ENCODE measurements around the gene RASSF7.

DNA sequence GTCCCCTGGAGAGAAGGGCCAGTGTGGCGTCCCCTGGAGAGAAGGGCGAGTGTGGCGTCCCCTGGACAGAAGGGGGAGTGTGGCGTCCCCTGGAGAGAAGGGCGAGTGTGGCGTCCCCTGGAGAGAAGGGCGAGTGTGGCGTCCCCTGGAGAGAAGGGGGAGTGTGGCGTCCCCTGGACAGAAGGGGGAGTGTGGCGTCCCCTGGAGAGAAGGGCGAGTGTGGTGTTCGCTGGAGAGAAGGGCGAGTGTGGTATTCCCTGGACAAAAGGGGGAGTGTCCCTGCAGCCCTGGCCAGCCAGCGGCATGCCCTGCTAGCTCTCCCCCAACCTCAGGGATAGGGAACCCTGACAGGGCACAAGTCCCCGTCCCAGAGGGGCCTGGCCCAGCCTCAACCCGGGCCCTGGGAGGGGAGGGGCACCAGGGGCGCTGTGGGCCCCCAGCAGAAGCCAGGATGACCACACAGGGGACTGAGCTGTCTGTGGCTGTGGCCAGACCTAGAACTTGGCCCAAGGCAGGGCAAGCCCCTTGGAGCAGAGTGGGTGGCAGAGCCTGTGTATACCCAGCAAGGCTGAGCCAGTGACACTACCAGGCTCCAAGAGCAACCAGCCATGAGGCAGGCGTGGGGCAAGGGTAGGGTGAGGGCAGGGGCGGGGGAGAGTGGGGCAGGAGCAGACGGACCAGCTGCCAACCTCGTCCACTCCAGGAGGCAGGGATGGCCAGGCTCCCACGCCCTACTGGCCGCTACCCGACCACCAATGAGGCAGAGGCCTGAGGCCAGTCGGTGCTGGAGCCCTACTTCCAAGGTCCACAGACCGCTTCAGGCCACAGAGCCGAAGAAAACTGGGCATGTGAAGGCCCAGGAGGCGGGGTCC, 29.6 kb upstream of the RASSF7 start:
- TF ChIP-seq MAZ (IDR thresholded peaks at IDR 0.05; ENCODE audit: borderline replicate concordance, low read depth, low read length) (no peak), FOSL2 (IDR thresholded peaks at IDR 0.05) (no peak), FOSL2 (CRISPR knock-in tag; IDR thresholded peaks at IDR 0.05) (no peak), CHD2 (IDR thresholded peaks at IDR 0.05; ENCODE audit: low read length, partially characterized antibody) (no peak), NR3C1 (IDR thresholded peaks at IDR 0.05) (no peak), NFE2L2 (conservative IDR thresholded peaks at IDR 0.05; ENCODE audit: low read length) (no peak), JUN (IDR thresholded peaks at IDR 0.05) (no peak)
- TF ChIP-seq, protein P1, sequence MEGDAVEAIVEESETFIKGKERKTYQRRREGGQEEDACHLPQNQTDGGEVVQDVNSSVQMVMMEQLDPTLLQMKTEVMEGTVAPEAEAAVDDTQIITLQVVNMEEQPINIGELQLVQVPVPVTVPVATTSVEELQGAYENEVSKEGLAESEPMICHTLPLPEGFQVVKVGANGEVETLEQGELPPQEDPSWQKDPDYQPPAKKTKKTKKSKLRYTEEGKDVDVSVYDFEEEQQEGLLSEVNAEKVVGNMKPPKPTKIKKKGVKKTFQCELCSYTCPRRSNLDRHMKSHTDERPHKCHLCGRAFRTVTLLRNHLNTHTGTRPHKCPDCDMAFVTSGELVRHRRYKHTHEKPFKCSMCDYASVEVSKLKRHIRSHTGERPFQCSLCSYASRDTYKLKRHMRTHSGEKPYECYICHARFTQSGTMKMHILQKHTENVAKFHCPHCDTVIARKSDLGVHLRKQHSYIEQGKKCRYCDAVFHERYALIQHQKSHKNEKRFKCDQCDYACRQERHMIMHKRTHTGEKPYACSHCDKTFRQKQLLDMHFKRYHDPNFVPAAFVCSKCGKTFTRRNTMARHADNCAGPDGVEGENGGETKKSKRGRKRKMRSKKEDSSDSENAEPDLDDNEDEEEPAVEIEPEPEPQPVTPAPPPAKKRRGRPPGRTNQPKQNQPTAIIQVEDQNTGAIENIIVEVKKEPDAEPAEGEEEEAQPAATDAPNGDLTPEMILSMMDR (IDR thresholded peaks at IDR 0.05): no peak
- TF ChIP-seq, protein P2, sequence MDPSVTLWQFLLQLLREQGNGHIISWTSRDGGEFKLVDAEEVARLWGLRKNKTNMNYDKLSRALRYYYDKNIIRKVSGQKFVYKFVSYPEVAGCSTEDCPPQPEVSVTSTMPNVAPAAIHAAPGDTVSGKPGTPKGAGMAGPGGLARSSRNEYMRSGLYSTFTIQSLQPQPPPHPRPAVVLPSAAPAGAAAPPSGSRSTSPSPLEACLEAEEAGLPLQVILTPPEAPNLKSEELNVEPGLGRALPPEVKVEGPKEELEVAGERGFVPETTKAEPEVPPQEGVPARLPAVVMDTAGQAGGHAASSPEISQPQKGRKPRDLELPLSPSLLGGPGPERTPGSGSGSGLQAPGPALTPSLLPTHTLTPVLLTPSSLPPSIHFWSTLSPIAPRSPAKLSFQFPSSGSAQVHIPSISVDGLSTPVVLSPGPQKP (IDR thresholded peaks at IDR 0.05; ENCODE audit: low read depth, low read length): no peak
